Loucy (cell line): Measurements from ENCODE around the gene RABL6.

Source experiments
- H2AFZ ChIP-seq: fragments of 200-600 bp; sonication (generic); 2 replicates; pipeline ENCODE4 v1.6.0; 2016; ENCODE audit warnings: antibody characterized with exemption, mild to moderate bottlenecking, low read length, moderate library complexity
- H3F3A ChIP-seq: fragments of 200-600 bp; 2 replicates; pipeline ENCODE4 v1.6.0; 2016; ENCODE audit warnings: antibody characterized with exemption, low read depth, mild to moderate bottlenecking
- H3K27me3 ChIP-seq: fragments of 200-600 bp; sonication (generic); 2 replicates; pipeline ENCODE4 v1.6.1; 2014; ENCODE audit warnings: low read length, mild to moderate bottlenecking; ENCODE audit not compliant: insufficient read depth, poor library complexity, severe bottlenecking
- H3K36me3 ChIP-seq: fragments of 200-600 bp; sonication (generic); 2 replicates; pipeline ENCODE4 v1.6.1; 2016; ENCODE audit warnings: low read length; ENCODE audit not compliant: insufficient read depth
- H3K4me1 ChIP-seq: fragments of 200-600 bp; sonication (generic); 2 replicates; pipeline ENCODE4 v1.5.1; 2014; ENCODE audit warnings: low read length, mild to moderate bottlenecking; ENCODE audit not compliant: insufficient read depth, poor library complexity, severe bottlenecking
- H3K4me2 ChIP-seq: fragments of 200-600 bp; sonication (generic); 2 replicates; pipeline ENCODE4 v1.6.0; 2014; ENCODE audit warnings: antibody characterized with exemption, low read length, low read depth, mild to moderate bottlenecking; ENCODE audit not compliant: poor library complexity, severe bottlenecking
- H3K4me3 ChIP-seq: fragments of 200-600 bp; sonication (generic); 2 replicates; pipeline ENCODE4 v1.5.1; 2014; ENCODE audit warnings: low read length, mild to moderate bottlenecking, mixed read lengths; ENCODE audit not compliant: poor library complexity, severe bottlenecking
- H3K79me2 ChIP-seq: fragments of 200-600 bp; sonication (generic); 2 replicates; pipeline ENCODE4 v1.6.1; 2014; ENCODE audit warnings: low read length; ENCODE audit not compliant: insufficient read depth
- H3K9ac ChIP-seq: fragments of 200-600 bp; sonication (generic); 2 replicates; pipeline ENCODE4 v1.6.0; 2014; ENCODE audit warnings: mild to moderate bottlenecking, low read depth, low read length, moderate library complexity; ENCODE audit not compliant: poor library complexity, severe bottlenecking
- H3K9me2 ChIP-seq: fragments of 200-600 bp; sonication (generic); replicated peaks from 2 replicates; pipeline ENCODE4 v1.6.1; 2016; ENCODE audit warnings: low read depth, low read length, mixed read lengths
- H3K9me3 ChIP-seq: fragments of 200-600 bp; sonication (generic); 2 replicates; pipeline ENCODE4 v1.6.1; 2014; ENCODE audit warnings: mild to moderate bottlenecking, antibody characterized with exemption, low read length, low read depth; ENCODE audit not compliant: insufficient read depth
- H4K20me1 ChIP-seq: fragments of 200-600 bp; sonication (generic); 2 replicates; pipeline ENCODE4 v1.6.0; 2014; ENCODE audit warnings: antibody characterized with exemption, low read length, mild to moderate bottlenecking; ENCODE audit not compliant: insufficient read depth, poor library complexity, severe bottlenecking
- CTCF ChIP-seq: fragments of 200-600 bp; sonication (generic); conservative IDR thresholded peaks from 2 replicates; pipeline ENCODE4 v1.5.1; 2014; ENCODE audit warnings: mild to moderate bottlenecking, antibody characterized with exemption, low read length
- EZH2phosphoT487 ChIP-seq: fragments of 200-600 bp; IDR thresholded peaks from 2 replicates; pipeline ENCODE4 v1.6.1; 2018; ENCODE audit warnings: antibody characterized with exemption, mild to moderate bottlenecking, moderate library complexity, borderline replicate concordance

Gene RABL6

GRCh38 chr9:136803551-136804508, 3.9 kb upstream of the RABL6 start:
- peaks cover 21% of the 10 kb centered on the region for H3K4me1 ChIP-seq
- no peaks in the 10 kb centered on the region for H3F3A ChIP-seq
- TF ChIP-seq CTCF (no peak), EZH2phosphoT487 (no peak)

GRCh38 chr9:136804509-136805206, 3.1 kb upstream of the RABL6 start:
- Histone ChIP-seq H3K9ac (no peak overlapping the region), H3K27me3 (no peaks in the 10 kb centered on the region), H3F3A (no peaks in the 10 kb centered on the region), H3K4me1 (peaks cover 29% of the 10 kb centered on the region), H3K79me2 (peaks cover 37% of the 10 kb centered on the region), H2AFZ (no peak overlapping the region), H3K9me2 (no peaks in the 10 kb centered on the region), H3K9me3 (no peaks in the 10 kb centered on the region), H4K20me1 (peaks cover 23% of the 10 kb centered on the region), H3K4me2 (no peak overlapping the region), H3K36me3 (no peaks in the 10 kb centered on the region), H3K4me3 (no peak overlapping the region)
- TF ChIP-seq CTCF (no peak), EZH2phosphoT487 (no peak)

More at GRCh38 chr9:136803551-136804508, 3.9 kb upstream of the RABL6 start:
- Histone ChIP-seq H3K4me2 (no peak overlapping the region), H2AFZ (no peak overlapping the region), H3K9me3 (no peaks in the 10 kb centered on the region), H3K4me3 (no peak overlapping the region), H3K36me3 (no peaks in the 10 kb centered on the region), H3K9ac (no peak overlapping the region), H3K27me3 (no peaks in the 10 kb centered on the region), H3K79me2 (peaks cover 29% of the 10 kb centered on the region), H3K9me2 (no peaks in the 10 kb centered on the region), H4K20me1 (peaks cover 15% of the 10 kb centered on the region)

- Histone ChIP-seq H3K9me3 (no peaks in the 10 kb centered on the region), H3F3A (no peaks in the 10 kb centered on the region), H3K9me2 (no peaks in the 10 kb centered on the region), H3K4me2 (no peak overlapping the region), H2AFZ (no peak overlapping the region), H3K4me3 (no peak overlapping the region), H4K20me1 (peaks cover 29% of the 10 kb centered on the region), H3K79me2 (peaks cover 43% of the 10 kb centered on the region), H3K36me3 (no peaks in the 10 kb centered on the region), H3K4me1 (peaks cover 35% of the 10 kb centered on the region), H3K27me3 (no peaks in the 10 kb centered on the region), H3K9ac (no peak overlapping the region)
- TF ChIP-seq CTCF: no peak
- TF ChIP-seq EZH2phosphoT487: no peak
These were observed 2.5 kb upstream of the RABL6 start for GRCh38 chr9:136805207-136805740.
